Epithelial cell of proximal tubule (primary cell): ENCODE measurements around the gene TBKBP1. TPM values are rescaled to one million over a fixed set of nuclear protein-coding genes. Genes with fewer than 3 reads are reported as not detected.

ENCODE experiments used
- DNase-seq: peaks from one replicate; pipeline ENCODE4 v3.0.0-alpha.2; 2011; ENCODE audit warnings: low read depth
- H3K4me3 ChIP-seq: 2 replicates; pipeline ENCODE4 v1.5.1; 2011; ENCODE audit warnings: low read depth, mild to moderate bottlenecking, low read length
- total RNA-seq: library from RNA; depleted of rRNA; stranded (reverse); fragments of >200 nt; gene quantifications from 2 replicates; pipeline ENCODE4 v1.2.3, GENCODE V29; 2015
- TF ChIP-seq, protein P1 (sequence below): conservative IDR thresholded peaks from 2 replicates; pipeline ENCODE4 v1.5.1; 2012; ENCODE audit warnings: low read depth, mild to moderate bottlenecking, low read length

The TBKBP1 gene
- total RNA-seq, 1 donor from 2014 or later, result 4.2 TPM

DNA sequence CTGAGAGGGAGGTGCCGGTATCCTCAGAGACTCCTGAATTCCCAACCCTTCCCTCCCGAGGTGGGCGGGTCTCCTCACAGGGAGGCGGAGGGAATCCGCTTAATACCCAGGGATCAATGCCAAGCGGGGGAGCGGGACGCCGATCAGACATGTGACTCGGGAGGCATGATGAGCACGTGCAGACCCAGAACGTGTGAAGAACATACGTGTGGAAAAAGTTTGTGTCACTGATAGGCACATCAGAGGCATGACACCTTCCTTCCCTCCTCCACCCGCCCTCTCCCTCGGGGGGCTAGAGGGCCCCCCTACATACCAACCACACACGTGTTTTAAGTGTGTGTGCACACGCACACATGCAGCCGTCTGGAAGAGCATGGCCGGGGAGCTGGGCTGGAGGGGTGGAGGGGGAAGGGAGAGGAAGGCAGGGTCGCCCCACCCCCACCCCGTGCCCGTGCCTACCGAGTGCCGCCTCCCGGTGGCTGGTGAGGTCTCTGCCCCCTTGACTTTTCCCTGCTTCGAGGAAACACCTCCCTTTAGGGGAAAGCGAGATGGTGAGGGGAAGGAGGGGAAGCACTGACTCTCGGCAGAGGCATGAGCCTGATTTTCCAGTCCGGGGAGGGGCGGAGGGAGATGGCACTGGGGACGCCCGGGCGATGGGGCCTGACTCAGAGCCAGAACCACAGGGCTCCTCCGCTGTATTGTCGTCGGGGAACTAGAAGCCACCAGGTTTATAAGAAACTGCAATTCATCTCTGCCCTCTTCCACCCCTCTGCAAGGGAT lies 27.0 kb downstream of the TBKBP1 start:
- no peak overlapping the region for H3K4me3 ChIP-seq
- TF ChIP-seq, protein P1, sequence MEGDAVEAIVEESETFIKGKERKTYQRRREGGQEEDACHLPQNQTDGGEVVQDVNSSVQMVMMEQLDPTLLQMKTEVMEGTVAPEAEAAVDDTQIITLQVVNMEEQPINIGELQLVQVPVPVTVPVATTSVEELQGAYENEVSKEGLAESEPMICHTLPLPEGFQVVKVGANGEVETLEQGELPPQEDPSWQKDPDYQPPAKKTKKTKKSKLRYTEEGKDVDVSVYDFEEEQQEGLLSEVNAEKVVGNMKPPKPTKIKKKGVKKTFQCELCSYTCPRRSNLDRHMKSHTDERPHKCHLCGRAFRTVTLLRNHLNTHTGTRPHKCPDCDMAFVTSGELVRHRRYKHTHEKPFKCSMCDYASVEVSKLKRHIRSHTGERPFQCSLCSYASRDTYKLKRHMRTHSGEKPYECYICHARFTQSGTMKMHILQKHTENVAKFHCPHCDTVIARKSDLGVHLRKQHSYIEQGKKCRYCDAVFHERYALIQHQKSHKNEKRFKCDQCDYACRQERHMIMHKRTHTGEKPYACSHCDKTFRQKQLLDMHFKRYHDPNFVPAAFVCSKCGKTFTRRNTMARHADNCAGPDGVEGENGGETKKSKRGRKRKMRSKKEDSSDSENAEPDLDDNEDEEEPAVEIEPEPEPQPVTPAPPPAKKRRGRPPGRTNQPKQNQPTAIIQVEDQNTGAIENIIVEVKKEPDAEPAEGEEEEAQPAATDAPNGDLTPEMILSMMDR, result no peak
- no peak for DNase-seq

DNA sequence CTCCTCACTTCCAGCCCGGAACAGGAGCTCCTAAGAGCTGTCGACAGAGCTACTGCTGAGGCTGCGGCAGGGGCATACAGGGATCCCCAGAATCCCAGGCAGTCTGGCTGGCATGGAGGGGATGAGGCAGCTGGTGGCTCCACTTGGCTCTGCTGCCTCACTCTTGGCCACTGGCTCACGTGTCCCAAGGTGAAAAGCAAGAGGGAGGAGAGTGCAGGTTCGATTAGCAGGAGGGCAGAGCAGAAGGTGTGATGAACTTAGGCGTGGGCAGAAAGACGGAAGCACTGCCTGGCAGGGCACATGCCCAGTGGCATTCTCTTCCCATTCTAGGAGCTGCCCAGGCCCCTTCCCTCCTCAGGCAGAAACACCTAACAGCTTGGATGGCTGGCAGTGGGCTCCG lies 27.8 kb downstream of the TBKBP1 start:
- no peak overlapping the region for H3K4me3 ChIP-seq
- no peak for DNase-seq
- TF ChIP-seq, protein P1, result no peak

DNA sequence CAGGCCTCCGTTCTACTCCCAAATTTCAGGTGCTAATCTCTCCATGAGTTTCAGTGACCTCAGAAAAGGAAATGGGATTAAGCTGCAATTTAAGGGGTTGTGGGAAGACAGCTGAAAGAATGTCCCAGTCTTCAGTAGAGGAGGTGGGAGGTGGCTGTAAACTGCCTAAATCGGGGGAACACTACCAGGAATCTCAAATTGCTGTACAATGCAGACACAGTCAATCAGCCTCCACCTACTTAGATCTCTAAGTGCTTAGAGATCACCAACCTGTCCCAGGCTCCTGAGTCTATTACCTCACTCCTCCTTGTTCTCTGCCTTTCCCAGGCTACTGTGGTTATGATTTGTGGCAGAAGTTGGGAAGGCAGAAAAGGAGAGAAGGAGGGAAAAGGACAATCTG lies 30.7 kb downstream of the TBKBP1 start:
- TF ChIP-seq, protein P1, result no peak
- no peak for DNase-seq
- no peak overlapping the region for H3K4me3 ChIP-seq

DNA sequence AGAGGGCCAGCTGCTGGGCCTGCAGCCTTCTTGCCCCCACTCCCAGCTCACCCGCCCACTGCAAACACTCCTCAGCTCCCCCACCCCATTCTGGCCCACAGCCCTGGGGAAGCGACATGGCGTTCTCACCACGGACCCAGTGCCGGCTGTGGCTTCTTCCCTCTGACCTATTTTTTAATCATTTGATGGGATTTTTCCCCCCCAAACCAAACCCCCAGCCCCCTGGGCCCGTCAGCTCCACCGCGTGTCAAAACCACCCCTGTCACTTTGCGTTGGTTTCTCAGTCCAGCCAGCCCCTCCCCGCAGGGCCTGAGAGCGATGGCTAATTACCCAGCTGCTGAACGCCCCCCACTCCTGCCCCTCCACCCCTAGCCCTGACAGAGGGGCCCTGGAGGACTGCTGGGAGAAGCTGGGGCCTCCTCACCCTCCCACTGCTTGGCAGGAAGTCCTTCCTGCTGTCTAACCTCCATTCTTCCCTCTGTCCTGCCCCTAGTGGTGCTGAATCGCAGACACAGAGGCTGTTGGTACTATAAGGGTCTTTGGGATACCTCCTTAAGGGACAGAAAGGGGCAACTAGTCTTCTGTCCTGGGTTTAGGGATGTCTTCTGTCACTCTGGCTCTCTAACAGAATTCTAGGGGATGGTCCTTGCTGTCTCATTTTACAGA lies 31.6 kb downstream of the TBKBP1 start:
- H3K4me3 ChIP-seq, result no peak overlapping the region
- no peak for DNase-seq
- TF ChIP-seq, protein P1, result no peak

DNA sequence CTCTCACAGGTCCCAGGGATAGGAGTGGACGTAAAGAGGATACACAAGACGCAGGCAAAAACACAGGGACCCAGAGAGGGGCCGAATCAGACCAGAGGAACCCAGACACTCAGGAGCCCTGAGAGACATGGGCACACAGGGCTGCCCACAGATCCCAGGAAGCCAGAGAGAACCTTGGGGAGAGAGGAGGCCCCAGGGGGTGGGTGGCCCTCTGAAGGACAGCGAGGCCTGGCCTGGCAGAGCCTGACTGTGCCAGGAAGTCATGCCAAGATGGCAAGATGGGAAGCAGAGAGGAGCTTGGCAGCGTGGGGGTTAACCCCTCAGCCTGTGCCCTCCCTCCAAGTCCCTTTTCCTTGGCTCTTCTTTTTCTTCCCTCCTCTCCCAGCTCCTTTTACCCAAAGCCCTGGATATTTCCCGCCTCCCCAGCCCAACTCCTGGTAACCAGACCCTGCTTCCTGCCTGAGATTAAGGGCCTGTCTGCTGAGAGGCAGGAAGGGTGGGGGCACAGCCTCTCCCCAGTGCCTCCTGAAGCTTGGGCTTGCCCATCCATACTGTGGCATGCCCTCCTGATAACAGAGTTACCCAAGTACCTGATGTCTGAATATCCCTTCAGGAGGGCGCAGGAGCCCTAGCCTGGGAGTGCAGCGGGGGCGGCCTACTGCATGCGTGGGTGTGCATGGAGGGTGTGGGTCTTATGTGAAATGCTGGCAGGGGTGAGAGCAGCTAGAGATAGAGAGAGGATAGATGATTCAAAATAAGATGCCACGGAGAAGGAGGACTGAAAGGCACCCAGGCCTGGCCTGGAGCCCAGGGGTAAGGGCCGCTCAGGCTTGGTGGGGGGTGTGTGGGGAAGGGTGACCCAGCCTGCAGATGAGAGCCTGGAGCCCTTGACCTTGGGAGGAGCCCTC lies 33.1 kb downstream of the TBKBP1 start:
- TF ChIP-seq, protein P1, result no peak
- no peak for DNase-seq
- no peak overlapping the region for H3K4me3 ChIP-seq

DNA sequence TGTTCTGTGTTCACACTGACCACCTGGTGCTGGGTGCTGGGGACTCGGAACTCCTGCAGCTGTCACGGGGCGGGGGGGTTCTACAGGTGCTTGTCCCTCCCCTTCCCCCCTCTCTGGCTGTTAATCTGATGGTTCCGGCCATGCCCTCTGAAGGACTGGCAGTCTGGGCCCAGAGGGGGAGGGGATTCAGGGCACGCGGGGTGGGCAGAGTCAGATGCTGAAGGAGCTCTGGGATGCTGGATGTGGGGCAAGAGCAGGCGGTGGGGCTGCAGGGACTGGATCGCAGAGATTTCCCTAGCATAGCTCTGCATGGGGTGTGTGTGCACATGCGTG lies 33.7 kb downstream of the TBKBP1 start:
- TF ChIP-seq, protein P1, result no peak
- DNase-seq, result no peak
- no peak overlapping the region for H3K4me3 ChIP-seq
